Raji (cell line): ENCODE measurements around the gene CPN2.

Experiments used
- POLR2A ChIP-seq: IDR thresholded peaks from 2 replicates; pipeline ENCODE4 v1.6.1; 2011; ENCODE audit warnings: low read depth, low read length, control low read depth; ENCODE audit not compliant: insufficient read depth

Gene CPN2

GRCh38 chr3:194328053-194328657 lies 23.0 kb downstream of the CPN2 start:
- TF ChIP-seq POLR2A, result no peak

- no peak for TF ChIP-seq POLR2A
These were observed 23.7 kb downstream of the CPN2 start for GRCh38 chr3:194327218-194328052.

GRCh38 chr3:194326968-194327217 lies 24.2 kb downstream of the CPN2 start:
- no peak for TF ChIP-seq POLR2A

GRCh38 chr3:194326192-194326967 lies 24.7 kb downstream of the CPN2 start:
- TF ChIP-seq POLR2A, result no peak

GRCh38 chr3:194325424-194326153 lies 25.5 kb downstream of the CPN2 start:
- TF ChIP-seq POLR2A, result no peak

- TF ChIP-seq POLR2A, result no peak
These were observed 26.3 kb downstream of the CPN2 start for GRCh38 chr3:194324823-194325327.

GRCh38 chr3:194323785-194324735 lies 27.1 kb downstream of the CPN2 start:
- no peak for TF ChIP-seq POLR2A

- TF ChIP-seq POLR2A, result no peak
These were observed 28.4 kb downstream of the CPN2 start for GRCh38 chr3:194322678-194323211.

- TF ChIP-seq POLR2A, result no peak
These were observed 29.2 kb downstream of the CPN2 start for GRCh38 chr3:194321693-194322640.

GRCh38 chr3:194320744-194321243 lies 30.3 kb downstream of the CPN2 start:
- no peak for TF ChIP-seq POLR2A

GRCh38 chr3:194320100-194320499 lies 31.0 kb downstream of the CPN2 start:
- no peak for TF ChIP-seq POLR2A

GRCh38 chr3:194318511-194319161 lies 32.5 kb downstream of the CPN2 start:
- no peak for TF ChIP-seq POLR2A
